ENCODE results near the gene KATNA1. TPM values are rescaled to one million over a fixed set of nuclear protein-coding genes. Genes with fewer than 3 reads are reported as not detected.

Gene KATNA1
- polyA plus RNA-seq, 1 of the 3 experiments (the other 2 are of a cell fraction): 13.2 TPM

- TF ChIP-seq CTCF (IDR thresholded peaks at IDR 0.05) (no peak), RXRA (IDR thresholded peaks at IDR 0.05; ENCODE audit: borderline replicate concordance, low read depth) (no peak)
Measured at GRCh38 chr6:149698175-149698574, 49.7 kb upstream of the KATNA1 start (continued).

GRCh38 chr6:149696901-149697300, 48.4 kb upstream of the KATNA1 start:
- ChIA-PET POLR2A (no interaction called here), CTCF (no interaction called here)
- no peaks in the 10 kb centered on the region for H3K27me3 ChIP-seq (ENCODE audit: insufficient read depth)
- no peak for DNase-seq
- H3K9ac ChIP-seq: no peak overlapping the region
- no peak overlapping the region for H2AFZ ChIP-seq (ENCODE audit: low read depth)
- H3K4me1 ChIP-seq (ENCODE audit: control insufficient read depth in 1 of 2, insufficient read depth in 2 of 2, low read depth in 1 of 2, low read length in 1 of 2): no peaks in the 10 kb centered on the region
- H4K20me1 ChIP-seq (ENCODE audit: insufficient read depth): peaks cover 18% of the 10 kb centered on the region
- H3K27ac ChIP-seq (ENCODE audit: low read depth in 2 of 2, low read length in 1 of 2): no peak overlapping the region
- peaks cover under 1% of the 10 kb centered on the region for H3F3A ChIP-seq (replicated peaks; ENCODE audit: insufficient read depth)
- no peak overlapping the region for H3K4me3 ChIP-seq (ENCODE audit: low read depth in 2 of 2, low read length in 1 of 2)
- TF ChIP-seq PBX3 (IDR thresholded peaks at IDR 0.05) (peak; percentile 4; the same call in 1 of the 2 replicates), TAF1 (IDR thresholded peaks at IDR 0.05; ENCODE audit: borderline replicate concordance, low read depth, low read length) (no peak), USF2 (IDR thresholded peaks at IDR 0.05; ENCODE audit: borderline replicate concordance, low read depth, low read length) (no peak), MAX (IDR thresholded peaks at IDR 0.05; ENCODE audit: low read depth) (no peak), ZBTB33 (IDR thresholded peaks at IDR 0.05; ENCODE audit: borderline replicate concordance, low read depth) (no peak), RFX5 (IDR thresholded peaks at IDR 0.05; ENCODE audit: low read length) (no peak)
- WGBS (ENCODE audit: low lambda C conversion rate): 67% methylated on average over 1 of the region's 1 CpG
- peaks cover 97% of the 10 kb centered on the region for H3K79me2 ChIP-seq (ENCODE audit: insufficient read depth)
- peaks cover 15 to 49% of the 10 kb centered on the region in 2 experiments for H3K36me3 ChIP-seq (replicated peaks in 1 of 2; ENCODE audit: control insufficient read depth in 1 of 2, insufficient read depth in 2 of 2, low read length in 1 of 2)
- H3K9me3 ChIP-seq: no peaks in the 10 kb centered on the region
- no peaks in the 10 kb centered on the region for H3K9me2 ChIP-seq
- H3K4me2 ChIP-seq: no peak overlapping the region

GRCh38 chr6:149694921-149695320, 46.4 kb upstream of the KATNA1 start:
- no peak overlapping the region for H3K4me3 ChIP-seq (ENCODE audit: low read depth in 2 of 2, low read length in 1 of 2)
- H3K27me3 ChIP-seq (ENCODE audit: insufficient read depth): no peaks in the 10 kb centered on the region
- peaks cover 18% of the 10 kb centered on the region for H4K20me1 ChIP-seq (ENCODE audit: insufficient read depth)
- no peaks in the 10 kb centered on the region for H3F3A ChIP-seq (replicated peaks; ENCODE audit: insufficient read depth)
- no peak overlapping the region for H3K9ac ChIP-seq
- no peak overlapping the region for H3K4me2 ChIP-seq
- no peaks in the 10 kb centered on the region for H3K4me1 ChIP-seq (ENCODE audit: control insufficient read depth in 1 of 2, insufficient read depth in 2 of 2, low read depth in 1 of 2, low read length in 1 of 2)
- WGBS (ENCODE audit: low lambda C conversion rate): 76% methylated on average over 2 of the region's 2 CpGs
- no peak overlapping the region for H2AFZ ChIP-seq (ENCODE audit: low read depth)
- no peaks in the 10 kb centered on the region for H3K9me2 ChIP-seq
- peaks cover 9 to 39% of the 10 kb centered on the region in 2 experiments for H3K36me3 ChIP-seq (replicated peaks in 1 of 2; ENCODE audit: control insufficient read depth in 1 of 2, insufficient read depth in 2 of 2, low read length in 1 of 2)
- no peak overlapping the region for H3K27ac ChIP-seq (ENCODE audit: low read depth in 2 of 2, low read length in 1 of 2)
- POLR2A ChIA-PET: no interaction called here
- CTCF ChIA-PET: no interaction called here
- H3K9me3 ChIP-seq: no peaks in the 10 kb centered on the region
- DNase-seq: no peak
- peaks cover 85% of the 10 kb centered on the region for H3K79me2 ChIP-seq (ENCODE audit: insufficient read depth)
- no peak for TF ChIP-seq REST (IDR thresholded peaks at IDR 0.05; ENCODE audit: low read depth, low read length)
- TF ChIP-seq SMC3 (IDR thresholded peaks at IDR 0.05; ENCODE audit: low read depth, low read length): no peak
- TF ChIP-seq RFX5 (IDR thresholded peaks at IDR 0.05; ENCODE audit: low read length): no peak
- no peak for TF ChIP-seq GATA2 (CRISPR knock-in tag; IDR thresholded peaks at IDR 0.05)
- no peak for TF ChIP-seq NFIC (IDR thresholded peaks at IDR 0.05; ENCODE audit: borderline replicate concordance)
- TF ChIP-seq MEF2A (IDR thresholded peaks at IDR 0.05; ENCODE audit: borderline replicate concordance, low read depth): no peak
- TF ChIP-seq JUND (IDR thresholded peaks at IDR 0.05): no peak
- TF ChIP-seq PBX3 (IDR thresholded peaks at IDR 0.05): no peak
